ENCODE data around the gene RGS17. TPM values are rescaled to one million over a fixed set of nuclear protein-coding genes. Genes with fewer than 3 reads are reported as not detected.

Gene RGS17
- total and polyA plus RNA-seq, 2 of the 13 experiments (the other 11 are each of a cell fraction or from before 2014, with no cell fraction given), result 0.04 TPM; not detected in 1

DNA sequence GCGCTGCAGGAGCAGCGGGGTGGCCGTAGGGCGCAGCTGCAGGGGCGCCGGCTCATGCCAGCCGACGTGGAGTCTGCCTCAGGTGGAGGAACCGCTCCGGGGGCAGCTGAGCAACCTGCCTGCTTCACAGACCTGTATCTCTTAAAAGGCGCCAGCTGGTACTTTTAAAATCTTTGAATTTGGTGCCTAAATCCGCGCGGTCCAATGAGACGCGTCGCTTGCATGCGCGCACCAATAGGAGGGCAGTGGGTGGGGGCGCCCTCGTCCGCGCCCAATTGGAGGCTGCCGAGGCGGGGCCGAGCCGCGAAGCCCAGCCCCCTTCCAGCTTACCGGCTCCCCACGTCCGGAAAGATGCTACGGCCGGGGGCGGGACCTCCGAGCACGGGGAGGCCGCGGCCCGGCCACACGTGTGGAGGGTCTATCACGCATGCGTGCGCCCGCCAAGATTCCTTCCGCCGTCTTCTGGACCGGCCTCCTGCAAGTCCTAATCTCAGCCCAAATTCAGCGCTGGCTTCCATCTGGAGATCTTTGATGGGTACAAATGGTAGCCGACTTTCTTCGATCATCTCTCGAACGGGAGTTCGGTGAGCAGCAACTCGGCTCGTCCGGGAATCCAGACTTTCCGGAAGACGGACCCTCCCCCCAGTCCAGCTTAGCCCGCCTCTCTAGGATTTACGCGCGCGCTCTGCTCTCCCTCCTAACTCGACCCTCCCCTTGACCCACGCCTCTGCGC is 148.0 kb downstream of the RGS17 start, which contains the start of gene FBXO5 (continued):
- TF ChIP-seq ZBTB39 (CRISPR knock-in tag; IDR thresholded peaks at IDR 0.05) (0 out of 2 replicates have a peak, but pooled peaks have one; percentile 1), CTCF (CRISPR knock-in tag; IDR thresholded peaks at IDR 0.05) (no peak), RFXANK (CRISPR knock-in tag; IDR thresholded peaks at IDR 0.05) (no peak), ZNF772 (CRISPR knock-in tag; IDR thresholded peaks at IDR 0.05) (peak; percentile 67; the same call in 1 of the 2 replicates), ZNF136 (CRISPR knock-in tag; IDR thresholded peaks at IDR 0.05; ENCODE audit: low read depth) (peak; percentile 65; the same call in 1 of the 2 replicates), PHF21A (CRISPR knock-in tag; IDR thresholded peaks at IDR 0.05) (peak; percentile 62), ZSCAN29 (CRISPR knock-in tag; conservative IDR thresholded peaks at IDR 0.05) (no peak), MIER2 (CRISPR knock-in tag; IDR thresholded peaks at IDR 0.05) (no peak), ZNF543 (CRISPR knock-in tag; IDR thresholded peaks at IDR 0.05) (peak; percentile 95), RELA (CRISPR knock-in tag; IDR thresholded peaks at IDR 0.05) (peak; percentile 38; the same call in 1 of the 2 replicates), XRCC5 (optimal IDR thresholded peaks at IDR 0.05; ENCODE audit: low read length) (no peak), MEF2D (CRISPR knock-in tag; IDR thresholded peaks at IDR 0.05) (no peak; the same call in none of the 2 replicates), ATF6 (CRISPR knock-in tag; conservative IDR thresholded peaks at IDR 0.05) (peak; percentile 72; the same call in 1 of the 2 replicates), PITX1 (CRISPR knock-in tag; IDR thresholded peaks at IDR 0.05) (no peak), NAIF1 (CRISPR knock-in tag; IDR thresholded peaks at IDR 0.05; ENCODE audit: borderline replicate concordance) (peak; percentile 96), FOXM1 (CRISPR knock-in tag; IDR thresholded peaks at IDR 0.05) (no peak; the same call in 1 of the 2 replicates), SIX1 (CRISPR knock-in tag; IDR thresholded peaks at IDR 0.05; ENCODE audit: borderline replicate concordance) (peak; percentile 16; the same call in 1 of the 2 replicates)
- TF ChIP-seq, protein P1, sequence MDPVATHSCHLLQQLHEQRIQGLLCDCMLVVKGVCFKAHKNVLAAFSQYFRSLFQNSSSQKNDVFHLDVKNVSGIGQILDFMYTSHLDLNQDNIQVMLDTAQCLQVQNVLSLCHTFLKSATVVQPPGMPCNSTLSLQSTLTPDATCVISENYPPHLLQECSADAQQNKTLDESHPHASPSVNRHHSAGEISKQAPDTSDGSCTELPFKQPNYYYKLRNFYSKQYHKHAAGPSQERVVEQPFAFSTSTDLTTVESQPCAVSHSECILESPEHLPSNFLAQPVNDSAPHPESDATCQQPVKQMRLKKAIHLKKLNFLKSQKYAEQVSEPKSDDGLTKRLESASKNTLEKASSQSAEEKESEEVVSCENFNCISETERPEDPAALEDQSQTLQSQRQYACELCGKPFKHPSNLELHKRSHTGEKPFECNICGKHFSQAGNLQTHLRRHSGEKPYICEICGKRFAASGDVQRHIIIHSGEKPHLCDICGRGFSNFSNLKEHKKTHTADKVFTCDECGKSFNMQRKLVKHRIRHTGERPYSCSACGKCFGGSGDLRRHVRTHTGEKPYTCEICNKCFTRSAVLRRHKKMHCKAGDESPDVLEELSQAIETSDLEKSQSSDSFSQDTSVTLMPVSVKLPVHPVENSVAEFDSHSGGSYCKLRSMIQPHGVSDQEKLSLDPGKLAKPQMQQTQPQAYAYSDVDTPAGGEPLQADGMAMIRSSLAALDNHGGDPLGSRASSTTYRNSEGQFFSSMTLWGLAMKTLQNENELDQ (CRISPR knock-in tag; IDR thresholded peaks at IDR 0.05; ENCODE audit: borderline replicate concordance), result no peak
- TF ChIP-seq, protein P2, sequence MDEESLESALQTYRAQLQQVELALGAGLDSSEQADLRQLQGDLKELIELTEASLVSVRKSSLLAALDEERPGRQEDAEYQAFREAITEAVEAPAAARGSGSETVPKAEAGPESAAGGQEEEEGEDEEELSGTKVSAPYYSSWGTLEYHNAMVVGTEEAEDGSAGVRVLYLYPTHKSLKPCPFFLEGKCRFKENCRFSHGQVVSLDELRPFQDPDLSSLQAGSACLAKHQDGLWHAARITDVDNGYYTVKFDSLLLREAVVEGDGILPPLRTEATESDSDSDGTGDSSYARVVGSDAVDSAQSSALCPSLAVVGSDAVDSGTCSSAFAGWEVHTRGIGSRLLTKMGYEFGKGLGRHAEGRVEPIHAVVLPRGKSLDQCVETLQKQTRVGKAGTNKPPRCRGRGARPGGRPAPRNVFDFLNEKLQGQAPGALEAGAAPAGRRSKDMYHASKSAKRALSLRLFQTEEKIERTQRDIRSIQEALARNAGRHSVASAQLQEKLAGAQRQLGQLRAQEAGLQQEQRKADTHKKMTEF (CRISPR knock-in tag; IDR thresholded peaks at IDR 0.05), result peak; percentile 95
